ENCODE measurements around the gene NGF. TPM values are rescaled to one million over a fixed set of nuclear protein-coding genes. Genes with fewer than 3 reads are reported as not detected.
A peak's percentile ranks its signal among the peaks of the same experiment; 100 is the strongest.

NGF gene
- total RNA-seq, 4 donors from 2014 or later: not detected

GRCh38 chr1:115291741-115292140, 46.3 kb downstream of the NGF start:
- Histone ChIP-seq H3K4me1 (no peaks in the 10 kb centered on the region), H3K4me3 (no peak overlapping the region), H3K27ac (no peak overlapping the region), H3K9me3 (no peaks in the 10 kb centered on the region), H3K27me3 (no peaks in the 10 kb centered on the region), H3K36me3 (no peaks in the 10 kb centered on the region)
- no peak for DNase-seq
- TF ChIP-seq CTCF (IDR thresholded peaks at IDR 0.05): no peak
- TF ChIP-seq POLR2A (IDR thresholded peaks at IDR 0.05): no peak

- no peaks in the 10 kb centered on the region for H3K36me3 ChIP-seq
- H3K9me3 ChIP-seq: no peaks in the 10 kb centered on the region
- no peak overlapping the region for H3K27ac ChIP-seq
- no peak overlapping the region for H3K4me3 ChIP-seq
- no peak for TF ChIP-seq POLR2A (IDR thresholded peaks at IDR 0.05)
- no peak for TF ChIP-seq CTCF (IDR thresholded peaks at IDR 0.05)
- no peaks in the 10 kb centered on the region for H3K27me3 ChIP-seq
- H3K4me1 ChIP-seq: no peaks in the 10 kb centered on the region
- no peak for DNase-seq
These were observed 48.1 kb downstream of the NGF start for GRCh38 chr1:115289940-115290339.

- no peak for DNase-seq
- Histone ChIP-seq H3K9me3 (no peaks in the 10 kb centered on the region), H3K4me3 (no peak overlapping the region), H3K27ac (no peak overlapping the region), H3K4me1 (no peaks in the 10 kb centered on the region), H3K27me3 (no peaks in the 10 kb centered on the region), H3K36me3 (no peaks in the 10 kb centered on the region)
- TF ChIP-seq POLR2A (IDR thresholded peaks at IDR 0.05) (no peak), CTCF (IDR thresholded peaks at IDR 0.05) (no peak)
These were observed 49.4 kb downstream of the NGF start for GRCh38 chr1:115288591-115289198.

GRCh38 chr1:115286431-115287205, 51.4 kb downstream of the NGF start:
- no peak overlapping the region for H3K27ac ChIP-seq
- no peak for DNase-seq
- no peaks in the 10 kb centered on the region for H3K36me3 ChIP-seq
- H3K4me1 ChIP-seq: no peaks in the 10 kb centered on the region
- no peaks in the 10 kb centered on the region for H3K27me3 ChIP-seq
- no peak overlapping the region for H3K4me3 ChIP-seq
- H3K9me3 ChIP-seq: no peaks in the 10 kb centered on the region
- TF ChIP-seq POLR2A (IDR thresholded peaks at IDR 0.05): no peak
- no peak for TF ChIP-seq CTCF (IDR thresholded peaks at IDR 0.05)

- Histone ChIP-seq H3K9me3 (no peaks in the 10 kb centered on the region), H3K4me3 (no peak overlapping the region), H3K27ac (peak overlapping the region in 3 of 4 donors; percentile 26 to 82 (median 72)), H3K4me1 (no peaks in the 10 kb centered on the region), H3K27me3 (no peaks in the 10 kb centered on the region), H3K36me3 (no peaks in the 10 kb centered on the region)
- no peak for DNase-seq
- no peak for TF ChIP-seq CTCF (IDR thresholded peaks at IDR 0.05)
- TF ChIP-seq POLR2A (IDR thresholded peaks at IDR 0.05): no peak
These were observed 53.8 kb downstream of the NGF start for GRCh38 chr1:115284209-115284608.
